Right atrium auricular region (tissue), 2 donors: ENCODE results near the gene COL13A1. TPM values are rescaled to one million over a fixed set of nuclear protein-coding genes. Genes with fewer than 3 reads are reported as not detected.
A peak's percentile ranks its signal among the peaks of the same experiment; 100 is the strongest.

ENCODE experiments used
- DNase-seq: peaks from one replicate; pipeline ENCODE4 v3.0.0-alpha.2; 2019; ENCODE audit warnings: low spot score
- H3K27ac ChIP-seq, 2 donors: fragments of 200-600 bp; sonication (generic); 1 replicate in 1 of 2; 2 replicates in 1 of 2; pipeline ENCODE4 v1.5.1; 2016 to 2019
- H3K27me3 ChIP-seq, 2 donors: fragments of 200-600 bp; sonication (generic); one replicate each; pipeline versions ENCODE4 v1.5.1 to v1.6.0; 2017 to 2019
- H3K36me3 ChIP-seq: fragments of 200-600 bp; sonication (generic); one replicate; pipeline ENCODE4 v1.5.1; 2016
- H3K4me1 ChIP-seq, 2 donors: fragments of 200-600 bp; sonication (generic); one replicate each; pipeline versions ENCODE4 v1.5.1 to v1.6.0; 2017 to 2019
- H3K4me3 ChIP-seq, 2 donors: fragments of 200-600 bp; sonication (generic); 1 replicate in 1 of 2; 2 replicates in 1 of 2; pipeline ENCODE4 v1.5.1; 2017 to 2019; ENCODE audit warnings: mild to moderate bottlenecking in 1 of 2, moderate library complexity in 1 of 2
- H3K9me3 ChIP-seq, 2 donors: fragments of 200-600 bp; sonication (generic); one replicate each; pipeline ENCODE4 v1.5.1; 2019
- CTCF ChIP-seq, 2 donors: fragments of 200-600 bp; sonication (generic); IDR thresholded peaks; one replicate each; pipeline ENCODE4 v1.5.1; 2019; ENCODE audit warnings: antibody characterized with exemption in 2 of 2
- total RNA-seq, 2 donors: library from RNA; depleted of rRNA; stranded (reverse); fragments of >200 nt; gene quantifications; one replicate each; pipeline ENCODE4 v1.1.0, GENCODE V29; 2016

Gene COL13A1
- total RNA-seq, 2 donors from 2014 or later: 5.7 to 11.8 TPM

- no peaks in the 10 kb centered on the region for H3K36me3 ChIP-seq
- DNase-seq: no peak
- no peak overlapping the region for H3K27ac ChIP-seq
- peaks cover 0 to 13% of the 10 kb centered on the region in 2 donors for H3K9me3 ChIP-seq
- H3K4me3 ChIP-seq: no peak overlapping the region
- no peak for TF ChIP-seq CTCF (IDR thresholded peaks at IDR 0.05)
- no peaks in the 10 kb centered on the region for H3K4me1 ChIP-seq
- no peaks in the 10 kb centered on the region for H3K27me3 ChIP-seq
Observed at GRCh38 chr10:69792341-69792740, 9.4 kb upstream of the COL13A1 start.

- peaks cover 0 to 13% of the 10 kb centered on the region in 2 donors for H3K9me3 ChIP-seq
- no peak for DNase-seq
- H3K27ac ChIP-seq: no peak overlapping the region
- no peak overlapping the region for H3K4me3 ChIP-seq
- TF ChIP-seq CTCF (IDR thresholded peaks at IDR 0.05): no peak
- no peaks in the 10 kb centered on the region for H3K36me3 ChIP-seq
- H3K4me1 ChIP-seq: no peaks in the 10 kb centered on the region
- H3K27me3 ChIP-seq: no peaks in the 10 kb centered on the region
Observed at GRCh38 chr10:69794673-69795072, 7.0 kb upstream of the COL13A1 start.

- H3K9me3 ChIP-seq: peaks cover 0 to 13% of the 10 kb centered on the region in 2 donors
- no peaks in the 10 kb centered on the region for H3K4me1 ChIP-seq
- no peaks in the 10 kb centered on the region for H3K27me3 ChIP-seq
- H3K4me3 ChIP-seq: no peak overlapping the region
- DNase-seq: no peak
- no peak for TF ChIP-seq CTCF (IDR thresholded peaks at IDR 0.05)
- H3K27ac ChIP-seq: no peak overlapping the region
- H3K36me3 ChIP-seq: no peaks in the 10 kb centered on the region
Observed at GRCh38 chr10:69795242-69795934, 6.3 kb upstream of the COL13A1 start.

- DNase-seq: no peak
- Histone ChIP-seq H3K27ac (no peak overlapping the region), H3K4me1 (peaks cover 0 to 22% of the 10 kb centered on the region in 2 donors), H3K36me3 (no peaks in the 10 kb centered on the region), H3K9me3 (peaks cover 0 to 13% of the 10 kb centered on the region in 2 donors), H3K4me3 (no peak overlapping the region), H3K27me3 (no peaks in the 10 kb centered on the region)
- TF ChIP-seq CTCF (IDR thresholded peaks at IDR 0.05): no peak
Observed at GRCh38 chr10:69797959-69798358, 3.7 kb upstream of the COL13A1 start.

GRCh38 chr10:69800109-69800508 is 1.6 kb upstream of the COL13A1 start:
- no peak for DNase-seq
- H3K4me1 ChIP-seq: peaks cover 0 to 27% of the 10 kb centered on the region in 2 donors
- H3K36me3 ChIP-seq: no peaks in the 10 kb centered on the region
- H3K9me3 ChIP-seq: peaks cover 0 to 8% of the 10 kb centered on the region in 2 donors
- H3K27ac ChIP-seq: no peak overlapping the region
- H3K27me3 ChIP-seq: no peaks in the 10 kb centered on the region
- H3K4me3 ChIP-seq: no peak overlapping the region
- TF ChIP-seq CTCF (IDR thresholded peaks at IDR 0.05): peak; percentile 43 to 78

- no peaks in the 10 kb centered on the region for H3K27me3 ChIP-seq
- H3K4me1 ChIP-seq: peaks cover 0 to 27% of the 10 kb centered on the region in 2 donors
- no peak overlapping the region for H3K4me3 ChIP-seq
- DNase-seq: no peak
- H3K36me3 ChIP-seq: no peaks in the 10 kb centered on the region
- TF ChIP-seq CTCF (IDR thresholded peaks at IDR 0.05): no peak
- H3K9me3 ChIP-seq: peaks cover 0 to 3% of the 10 kb centered on the region in 2 donors
- peak overlapping the region; percentile 71 to 81 for H3K27ac ChIP-seq
Observed at GRCh38 chr10:69800665-69801064, 1.0 kb upstream of the COL13A1 start.
